IMR-90 (cell line): ENCODE results near the gene SSBP3. TPM values are rescaled to one million over a fixed set of nuclear protein-coding genes. Genes with fewer than 3 reads are reported as not detected.

ENCODE experiments used
- ATAC-seq: fragments of 200-7000 bp; cut with Tn5 transposase; 2 replicates; pipeline ENCODE4 v1.9.1; 2020; ENCODE audit warnings: low read depth, mild to moderate bottlenecking, moderate library complexity
- BruUV-seq: library from RNA; stranded (reverse); fragments of 400-500 nt; replicated peaks from 2 replicates; lab custom pipeline; 2021; lab: Mats Ljungman, UMichigan
- CTCF ChIA-PET: fragments of 300-600 bp; formaldehyde crosslinking; extraction: SDS; loops from one replicate; lab custom pipeline; 2021; ENCODE audit warnings: antibody characterized with exemption; lab: Yijun Ruan, JAX
- POLR2A ChIA-PET: fragments of 300-600 bp; sonication (Branson Sonifier 250); formaldehyde crosslinking; loops from one replicate; lab custom pipeline; 2022; ENCODE audit warnings: antibody characterized with exemption; ENCODE audit not compliant: unreplicated experiment; lab: Charles Lee
- DNase-seq: peaks from one replicate; pipeline ENCODE4 v3.0.0; 2013
- H2AFZ ChIP-seq: replicated peaks from 2 replicates; pipeline ENCODE3; 2013; ENCODE audit warnings: low read length, mild to moderate bottlenecking; ENCODE audit not compliant: poor library complexity
- H2AK5ac ChIP-seq: 2 replicates; pipeline ENCODE4 v1.6.1; 2013; ENCODE audit warnings: low read depth, low read length, inconsistent platforms
- H2AK9ac ChIP-seq: replicated peaks from 2 replicates; pipeline ENCODE3; 2013; ENCODE audit warnings: mild to moderate bottlenecking, low read depth, low read length, moderate library complexity; ENCODE audit not compliant: poor library complexity
- H2BK120ac ChIP-seq: 2 replicates; pipeline ENCODE4 v1.6.1; 2013; ENCODE audit warnings: low read depth, low read length, inconsistent platforms
- H2BK15ac ChIP-seq: 3 replicates; pipeline ENCODE4 v1.6.1; 2013; ENCODE audit warnings: low read depth, low read length, inconsistent platforms
- H2BK20ac ChIP-seq: 2 replicates; pipeline ENCODE4 v1.6.1; 2013; ENCODE audit warnings: low read depth, mild to moderate bottlenecking, inconsistent platforms, low read length, moderate library complexity
- H2BK5ac ChIP-seq: 2 replicates; pipeline ENCODE4 v1.6.1; 2013; ENCODE audit warnings: mild to moderate bottlenecking, low read depth, low read length, inconsistent platforms; ENCODE audit not compliant: poor library complexity, severe bottlenecking
- H3K14ac ChIP-seq: replicated peaks from 2 replicates; pipeline ENCODE4 v1.6.1; 2013; ENCODE audit warnings: low read depth, low read length, inconsistent platforms
- H3K18ac ChIP-seq: 2 replicates; pipeline ENCODE4 v1.6.1; 2013; ENCODE audit warnings: low read depth, low read length, control low read depth
- H3K23ac ChIP-seq: 2 replicates; pipeline ENCODE4 v1.6.1; 2013; ENCODE audit warnings: low read depth, low read length, inconsistent platforms
- H3K27ac ChIP-seq: 2 replicates; pipeline ENCODE4 v1.5.1; 2013; ENCODE audit warnings: mild to moderate bottlenecking, control low read depth, low read length; ENCODE audit not compliant: insufficient read depth
- H3K27me3 ChIP-seq: 2 replicates; pipeline ENCODE4 v1.6.1; 2013; ENCODE audit warnings: low read length; ENCODE audit not compliant: control insufficient read depth, insufficient read depth
- H3K36me3 ChIP-seq: 2 replicates; pipeline ENCODE4 v1.6.1; 2013; ENCODE audit warnings: low read length, mixed read lengths; ENCODE audit not compliant: control insufficient read depth, insufficient read depth
- H3K4ac ChIP-seq: 2 replicates; pipeline ENCODE4 v1.6.1; 2013; ENCODE audit warnings: low read depth, low read length, inconsistent platforms
- H3K4me1 ChIP-seq: 2 replicates; pipeline ENCODE4 v1.6.1; 2013; ENCODE audit warnings: low read length, mixed read lengths; ENCODE audit not compliant: control insufficient read depth, insufficient read depth
- H3K4me2 ChIP-seq: 2 replicates; pipeline ENCODE4 v1.6.1; 2013; ENCODE audit warnings: low read depth, mild to moderate bottlenecking, control low read depth, low read length, moderate library complexity
- H3K4me3 ChIP-seq: 2 replicates; pipeline ENCODE4 v1.5.1; 2013; ENCODE audit warnings: low read depth, mild to moderate bottlenecking, control low read depth, low read length, moderate library complexity; ENCODE audit not compliant: insufficient read depth
- H3K56ac ChIP-seq: 2 replicates; pipeline ENCODE4 v1.6.1; 2013; ENCODE audit warnings: low read length, inconsistent platforms; ENCODE audit not compliant: insufficient read depth; ENCODE audit errors: extremely low read depth
- H3K79me1 ChIP-seq, 2 experiments: 2 replicates each; pipeline ENCODE4 v1.6.1; 2013; ENCODE audit warnings: low read length in 2 of 2, inconsistent platforms in 1 of 2, low read depth in 1 of 2
- H3K9ac ChIP-seq: 2 replicates; pipeline ENCODE4 v1.6.1; 2013; ENCODE audit warnings: low read depth, low read length, control low read depth
- H3K9me1 ChIP-seq: 2 replicates; pipeline ENCODE4 v1.6.1; 2013; ENCODE audit warnings: low read length, inconsistent platforms; ENCODE audit not compliant: insufficient read depth
- H3K9me3 ChIP-seq: 2 replicates; pipeline ENCODE4 v1.6.1; 2013; ENCODE audit warnings: low read length; ENCODE audit not compliant: control insufficient read depth, insufficient read depth
- H4K20me1 ChIP-seq: 2 replicates; pipeline ENCODE4 v1.6.1; 2013; ENCODE audit warnings: low read length, inconsistent platforms; ENCODE audit not compliant: insufficient read depth
- H4K5ac ChIP-seq: 2 replicates; pipeline ENCODE4 v1.6.1; 2013; ENCODE audit warnings: mild to moderate bottlenecking, low read depth, low read length, control low read depth
- H4K8ac ChIP-seq, 2 experiments: 2 replicates each; pipeline ENCODE4 v1.6.1; 2013; ENCODE audit warnings: low read depth in 2 of 2, low read length in 2 of 2, control low read depth in 1 of 2, inconsistent platforms in 1 of 2
- H4K91ac ChIP-seq: 2 replicates; pipeline ENCODE4 v1.6.1; 2013; ENCODE audit warnings: low read depth, low read length, inconsistent platforms; ENCODE audit not compliant: insufficient read depth
- CHD1 ChIP-seq: IDR thresholded peaks from 2 replicates; pipeline ENCODE4 v1.6.1; 2012; ENCODE audit warnings: low read depth, low read length, improper control_type of control experiment
- MAZ ChIP-seq: IDR thresholded peaks from 2 replicates; pipeline ENCODE4 v1.6.1; 2012; ENCODE audit warnings: low read depth, mild to moderate bottlenecking, low read length, improper control_type of control experiment, moderate library complexity, borderline replicate concordance
- USF2 ChIP-seq: fragments of 150-350 bp; IDR thresholded peaks from 2 replicates; pipeline ENCODE4 v1.6.1; 2017; ENCODE audit warnings: mild to moderate bottlenecking, antibody characterized with exemption, low read length, low read depth
- WGBS, 2 experiments: methylation state at CpG; one replicate each; pipeline versions ENCODE4 v1.1.5 to v1.1.7; 2013; ENCODE audit warnings: missing lambda C conversion rate in 2 of 2; ENCODE audit not compliant: insufficient read length in 1 of 2; ENCODE audit errors: extremely low coverage in 2 of 2; 5-methylcytosine and 5-hydroxymethylcytosine counted together
- dilution Hi-C: fragments of 300-500 bp; cut with HindIII; formaldehyde crosslinking; loops from one replicate; pipeline ENCODE4 v1.14.3; 2018; ENCODE audit warnings: low sequenced_read_pairs; ENCODE audit not compliant: unreplicated experiment
- in situ Hi-C: fragments of 300-500 bp; cut with MboI; formaldehyde crosslinking; loops from 3 replicates; pipeline ENCODE4 v1.14.3; 2019; ENCODE audit warnings: low sequenced_read_pairs, inconsistent platforms, mixed read lengths
- intact Hi-C: fragments of 100-400 bp; cut with micrococcal nuclease; formaldehyde crosslinking; loops from 2 replicates; pipeline ENCODE4 v1.10.0; 2022
- polyA plus RNA-seq, 3 experiments: library from polyadenylated mRNA; depleted of rRNA; stranded (reverse); fragments of >200 nt; gene quantifications; 2 replicates each; pipeline ENCODE4 v1.2.3, GENCODE V29; 2012; ENCODE audit warnings: low replicate concordance in 1 of 3
- total RNA-seq: library from RNA; depleted of rRNA; stranded (reverse); fragments of >200 nt; gene quantifications from 2 replicates; pipeline ENCODE4 v1.2.3, GENCODE V29; 2012

SSBP3 gene
- total and polyA plus RNA-seq, 2 of the 4 experiments (the other 2 are of a cell fraction): 10.9 to 39.6 TPM

GRCh38 chr1:54300401-54300800 is 105.8 kb downstream of the SSBP3 start:
- Histone ChIP-seq H2BK120ac (no peak overlapping the region), H3K14ac (no peak overlapping the region), H3K36me3 (no peaks in the 10 kb centered on the region; the same call in 1 of the 2 replicates), H4K91ac (no peak overlapping the region), H4K5ac (no peak overlapping the region), H2AFZ (no peak overlapping the region), H3K4ac (no peak overlapping the region), H2BK20ac (no peak overlapping the region), H3K4me3 (no peak overlapping the region), H2AK5ac (no peak overlapping the region), H3K23ac (no peak overlapping the region), H3K27me3 (no peaks in the 10 kb centered on the region), H3K9me1 (peaks cover 41% of the 10 kb centered on the region), H2AK9ac (no peak overlapping the region), H3K4me1 (peaks cover 22% of the 10 kb centered on the region), H2BK5ac (no peak overlapping the region), H3K4me2 (no peak overlapping the region), H3K9ac (no peak overlapping the region), H3K79me1 (peaks cover 43 to 96% of the 10 kb centered on the region in 2 experiments), H3K9me3 (no peaks in the 10 kb centered on the region), H4K8ac (no peak overlapping the region), H3K18ac (no peak overlapping the region), H3K27ac (no peak overlapping the region), H2BK15ac (no peak overlapping the region), H4K20me1 (peaks cover 47% of the 10 kb centered on the region), H3K56ac (no peak overlapping the region)
- DNase-seq (no peak), ATAC-seq (no peak)
- dilution Hi-C loops: no loop called here
- in situ Hi-C loops: no loop called here
- WGBS, 2 experiments: no CpG with 5 or more reads among the region's 7 CpGs
- ChIA-PET POLR2A (no interaction called here), CTCF (interaction anchor here (0.6 kb wide), 1 partner anchor 388 kb away, joined by 3 read pairs; no protein-coding TSS in a partner anchor)
- no TSS peak for BruUV-seq
- intact Hi-C loops: no loop called here
- TF ChIP-seq USF2 (no peak), MAZ (no peak), CHD1 (no peak)
